Neutrophil (primary cell): ENCODE results near the gene ACADVL.
A peak's percentile ranks its signal among the peaks of the same experiment; 100 is the strongest.

Experiments
- H3K27ac ChIP-seq: fragments of 200-600 bp; sonication (generic); 2 replicates; pipeline ENCODE4 v1.5.1; 2016; ENCODE audit warnings: mild to moderate bottlenecking, moderate library complexity
- H3K27me3 ChIP-seq: fragments of 200-600 bp; sonication (generic); 2 replicates; pipeline ENCODE4 v1.6.0; 2016; ENCODE audit warnings: mild to moderate bottlenecking
- H3K36me3 ChIP-seq: fragments of 200-600 bp; sonication (generic); 2 replicates; pipeline ENCODE4 v1.5.1; 2017
- H3K4me1 ChIP-seq, 2 experiments: fragments of 200-600 bp in 1 of 2; sonication (generic) in 1 of 2; 1 replicate in 1 of 2; 2 replicates in 1 of 2; pipeline versions ENCODE4 v1.5.1 to v1.6.1; 2013 to 2016; ENCODE audit warnings: low read depth in 1 of 2, low read length in 1 of 2, mild to moderate bottlenecking in 1 of 2, moderate library complexity in 1 of 2; ENCODE audit not compliant: control insufficient read depth in 1 of 2, insufficient read depth in 1 of 2
- H3K4me3 ChIP-seq, 2 experiments: fragments of 200-600 bp in 1 of 2; sonication (generic) in 1 of 2; 1 replicate in 1 of 2; 2 replicates in 1 of 2; pipeline ENCODE4 v1.5.1; 2013 to 2016; ENCODE audit warnings: low read depth in 1 of 2, low read length in 1 of 2, mild to moderate bottlenecking in 1 of 2, moderate library complexity in 1 of 2
- H3K9me3 ChIP-seq: fragments of 200-600 bp; sonication (generic); 2 replicates; pipeline ENCODE4 v1.5.1; 2016
- CTCF ChIP-seq: fragments of 200-600 bp; sonication (generic); IDR thresholded peaks from 2 replicates; pipeline ENCODE4 v1.5.1; 2016; ENCODE audit warnings: antibody characterized with exemption

Gene ACADVL

GRCh38 chr17:7237761-7238419 is 18.2 kb downstream of the ACADVL start:
- TF ChIP-seq CTCF = no peak
- H3K9me3 ChIP-seq = no peaks in the 10 kb centered on the region
- no peaks in the 10 kb centered on the region for H3K27me3 ChIP-seq
- peaks cover 62 to 65% of the 10 kb centered on the region in 2 experiments for H3K4me1 ChIP-seq
- H3K4me3 ChIP-seq = peak overlapping the region; percentile 84 to 98
- H3K36me3 ChIP-seq = peaks cover 48% of the 10 kb centered on the region
- peak overlapping the region; percentile 99 for H3K27ac ChIP-seq

- Histone ChIP-seq H3K27ac (peak overlapping the region; percentile 99), H3K4me1 (peaks cover 60 to 65% of the 10 kb centered on the region in 2 experiments), H3K9me3 (no peaks in the 10 kb centered on the region), H3K36me3 (peaks cover 48% of the 10 kb centered on the region), H3K4me3 (peak overlapping the region; percentile 84 to 98), H3K27me3 (no peaks in the 10 kb centered on the region)
- no peak for TF ChIP-seq CTCF
Observed at GRCh38 chr17:7238420-7239090, 18.8 kb downstream of the ACADVL start.

- peaks cover 58 to 64% of the 10 kb centered on the region in 2 experiments for H3K4me1 ChIP-seq
- H3K36me3 ChIP-seq = peaks cover 55% of the 10 kb centered on the region
- no peaks in the 10 kb centered on the region for H3K27me3 ChIP-seq
Observed at GRCh38 chr17:7239091-7240027, 19.6 kb downstream of the ACADVL start, which contains the start of gene PHF23. PHF23 (minus strand) TSS chr17:7239457; CDS start chr17:7239279, 178 bp downstream.

GRCh38 chr17:7240375-7240774 is 20.6 kb downstream of the ACADVL start:
- H3K36me3 ChIP-seq = peaks cover 54% of the 10 kb centered on the region
- H3K27me3 ChIP-seq = no peaks in the 10 kb centered on the region
- TF ChIP-seq CTCF = no peak
- peak overlapping the region; percentile 99 for H3K27ac ChIP-seq
- H3K4me3 ChIP-seq = peak overlapping the region; percentile 84 to 98
- peaks cover 48 to 54% of the 10 kb centered on the region in 2 experiments for H3K4me1 ChIP-seq
- no peaks in the 10 kb centered on the region for H3K9me3 ChIP-seq

More at GRCh38 chr17:7239091-7240027, 19.6 kb downstream of the ACADVL start, which contains the start of gene PHF23:
- H3K4me3 ChIP-seq = peak within 1 kb of the TSS; percentile 84 to 98
- TF ChIP-seq CTCF = peak; percentile 72
- peak within 1 kb of the TSS; percentile 99 for H3K27ac ChIP-seq
- no peaks in the 10 kb centered on the region for H3K9me3 ChIP-seq

GRCh38 chr17:7241090-7241733 is 21.5 kb downstream of the ACADVL start:
- TF ChIP-seq CTCF = no peak
- H3K36me3 ChIP-seq = peaks cover 53% of the 10 kb centered on the region
- H3K27ac ChIP-seq = peak overlapping the region; percentile 99
- no peaks in the 10 kb centered on the region for H3K9me3 ChIP-seq
- H3K27me3 ChIP-seq = no peaks in the 10 kb centered on the region
- peak overlapping the region; percentile 84 to 98 for H3K4me3 ChIP-seq
- peaks cover 42 to 47% of the 10 kb centered on the region in 2 experiments for H3K4me1 ChIP-seq
